ENCODE results near the gene MRPL52.

DNA sequence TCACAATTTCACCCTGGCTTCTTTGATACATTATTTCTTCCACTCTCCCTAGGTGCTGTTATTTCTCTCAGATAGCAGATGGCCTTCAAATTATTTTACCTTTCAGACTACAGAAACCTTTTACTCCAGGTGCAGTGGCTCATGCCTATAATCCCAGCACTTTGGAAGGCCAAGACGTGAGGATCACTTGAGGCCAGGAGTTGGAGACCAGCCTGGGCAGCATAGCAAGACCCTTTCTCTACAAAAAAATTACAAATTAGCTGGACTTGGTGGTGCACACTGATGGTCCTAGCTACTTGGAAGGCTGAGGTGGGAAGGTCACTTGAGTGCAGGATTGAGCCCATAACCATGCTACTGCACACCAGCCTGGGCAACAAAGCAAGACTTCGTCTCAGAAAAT, 37.5 kb upstream of the MRPL52 start:
- TF ChIP-seq POLR2A (IDR thresholded peaks at IDR 0.05; ENCODE audit: low read depth, low read length), result no peak
- TF ChIP-seq POLR2AphosphoS5 (IDR thresholded peaks at IDR 0.05; ENCODE audit: low read depth, low read length), result no peak
- TF ChIP-seq TAF1 (IDR thresholded peaks at IDR 0.05; ENCODE audit: low read depth, low read length), result no peak
